HG03354 (cell line): ENCODE measurements around the gene TMEM109.
A peak's percentile ranks its signal among the peaks of the same experiment; 100 is the strongest.

Source experiments
- ATAC-seq: cut with Tn5 transposase; IDR thresholded peaks from one replicate; pipeline ENCODE4 v1.9.1; 2021; ENCODE audit warnings: mild to moderate bottlenecking; ENCODE audit not compliant: unreplicated experiment, poor library complexity, severe bottlenecking

Gene TMEM109

GRCh38 chr11:60924110-60924905 lies 10.3 kb downstream of the TMEM109 start, which contains the start of gene TMEM132A:
TMEM132A (plus strand) TSS chr11:60924460; CDS start chr11:60924634, 174 bp downstream.
- peak; percentile 47 for ATAC-seq

- peak; percentile 24 for ATAC-seq
Observed at GRCh38 chr11:60924906-60925853, 11.2 kb downstream of the TMEM109 start.

- ATAC-seq, result no peak
Observed at GRCh38 chr11:60925868-60926267, 11.9 kb downstream of the TMEM109 start.

- no peak for ATAC-seq
Observed at GRCh38 chr11:60926500-60926899, 12.5 kb downstream of the TMEM109 start.

- no peak for ATAC-seq
Observed at GRCh38 chr11:60927061-60927592, 13.2 kb downstream of the TMEM109 start.

GRCh38 chr11:60927600-60927999 lies 13.6 kb downstream of the TMEM109 start:
- ATAC-seq, result no peak

- ATAC-seq, result no peak
Observed at GRCh38 chr11:60928563-60929001, 14.6 kb downstream of the TMEM109 start.

GRCh38 chr11:60929764-60930163 lies 15.8 kb downstream of the TMEM109 start:
- no peak for ATAC-seq

GRCh38 chr11:60930394-60930793 lies 16.4 kb downstream of the TMEM109 start:
- ATAC-seq, result no peak

GRCh38 chr11:60931917-60932316 lies 18.0 kb downstream of the TMEM109 start:
- no peak for ATAC-seq

GRCh38 chr11:60932605-60933356 lies 18.8 kb downstream of the TMEM109 start:
- peak; percentile 49 for ATAC-seq

- ATAC-seq, result no peak
Observed at GRCh38 chr11:60933416-60934123, 19.6 kb downstream of the TMEM109 start.

GRCh38 chr11:60934124-60934789 lies 20.3 kb downstream of the TMEM109 start:
- no peak for ATAC-seq

GRCh38 chr11:60934790-60935605 lies 21.0 kb downstream of the TMEM109 start:
- ATAC-seq, result no peak

- no peak for ATAC-seq
Observed at GRCh38 chr11:60935676-60936442, 21.9 kb downstream of the TMEM109 start.

- no peak for ATAC-seq
Observed at GRCh38 chr11:60936467-60937143, 22.6 kb downstream of the TMEM109 start.
